ENCODE data around the gene HOXA7.

Gene HOXA7

GRCh38 chr7:27131390-27131819, 25.1 kb downstream of the HOXA7 start:
- DNase-seq (ENCODE audit: low read depth) = no peak

GRCh38 chr7:27130540-27131389, 25.7 kb downstream of the HOXA7 start, which contains the start of gene HOXA4:
HOXA4 (minus strand) TSS chr7:27130757; CDS start chr7:27130733, 24 bp downstream.
- no peak for DNase-seq (ENCODE audit: low read depth)
- H3K4me3 ChIP-seq (ENCODE audit: low read depth, low read length) = no peak within 1 kb of the TSS

More at GRCh38 chr7:27131390-27131819, 25.1 kb downstream of the HOXA7 start:
- no peak overlapping the region for H3K4me3 ChIP-seq (ENCODE audit: low read depth, low read length)
- no peak for TF ChIP-seq CTCF (IDR thresholded peaks at IDR 0.05; ENCODE audit: insufficient read depth, low read depth, low read length, missing control alignments)

GRCh38 chr7:27129729-27130539, 26.5 kb downstream of the HOXA7 start:
- no peak overlapping the region for H3K4me3 ChIP-seq (ENCODE audit: low read depth, low read length)
- no peak for DNase-seq (ENCODE audit: low read depth)
- no peak for TF ChIP-seq CTCF (IDR thresholded peaks at IDR 0.05; ENCODE audit: insufficient read depth, low read depth, low read length, missing control alignments)

More at GRCh38 chr7:27130540-27131389, 25.7 kb downstream of the HOXA7 start, which contains the start of gene HOXA4:
- no peak for TF ChIP-seq CTCF (IDR thresholded peaks at IDR 0.05; ENCODE audit: insufficient read depth, low read depth, low read length, missing control alignments)

GRCh38 chr7:27128776-27129728, 27.4 kb downstream of the HOXA7 start:
- no peak overlapping the region for H3K4me3 ChIP-seq (ENCODE audit: low read depth, low read length)
- DNase-seq (ENCODE audit: low read depth) = no peak
- TF ChIP-seq CTCF (IDR thresholded peaks at IDR 0.05; ENCODE audit: insufficient read depth, low read depth, low read length, missing control alignments) = no peak

- no peak for TF ChIP-seq CTCF (IDR thresholded peaks at IDR 0.05; ENCODE audit: insufficient read depth, low read depth, low read length, missing control alignments)
- H3K4me3 ChIP-seq (ENCODE audit: low read depth, low read length) = no peak overlapping the region
- no peak for DNase-seq (ENCODE audit: low read depth)
Measured at GRCh38 chr7:27128034-27128433, 28.4 kb downstream of the HOXA7 start.

Measured in GM12865 (cell line).